ENCODE measurements around the gene ALDH16A1.
"Not testable (repeated sequence)": the region's sequence is repeated elsewhere in the genome, so short reads cannot be mapped to it uniquely, and the experiment has no call there.

The ALDH16A1 gene

GRCh38 chr19:49459388-49459787 lies 6.4 kb downstream of the ALDH16A1 start:
- H3K9me2 ChIP-seq (replicated peaks; ENCODE audit: low read depth, low read length) = no peaks in the 10 kb centered on the region
- H3K9me3 ChIP-seq (ENCODE audit: insufficient read depth, low read depth, low read length) = no peaks in the 10 kb centered on the region
- no peaks in the 10 kb centered on the region for H3K27me3 ChIP-seq (ENCODE audit: insufficient read depth, low read length, poor library complexity, severe bottlenecking)
- no peaks in the 10 kb centered on the region for H4K20me1 ChIP-seq (ENCODE audit: insufficient read depth, low read length, poor library complexity, severe bottlenecking)
- peaks cover 19% of the 10 kb centered on the region for H3K79me2 ChIP-seq (ENCODE audit: insufficient read depth, low read length)
- no peaks in the 10 kb centered on the region for H3F3A ChIP-seq (ENCODE audit: low read depth)
- H2AFZ ChIP-seq (ENCODE audit: low read length) = no peak overlapping the region
- H3K36me3 ChIP-seq (ENCODE audit: insufficient read depth, low read length) = no peaks in the 10 kb centered on the region; the same call in 1 of the 2 replicates
- TF ChIP-seq, protein P1, sequence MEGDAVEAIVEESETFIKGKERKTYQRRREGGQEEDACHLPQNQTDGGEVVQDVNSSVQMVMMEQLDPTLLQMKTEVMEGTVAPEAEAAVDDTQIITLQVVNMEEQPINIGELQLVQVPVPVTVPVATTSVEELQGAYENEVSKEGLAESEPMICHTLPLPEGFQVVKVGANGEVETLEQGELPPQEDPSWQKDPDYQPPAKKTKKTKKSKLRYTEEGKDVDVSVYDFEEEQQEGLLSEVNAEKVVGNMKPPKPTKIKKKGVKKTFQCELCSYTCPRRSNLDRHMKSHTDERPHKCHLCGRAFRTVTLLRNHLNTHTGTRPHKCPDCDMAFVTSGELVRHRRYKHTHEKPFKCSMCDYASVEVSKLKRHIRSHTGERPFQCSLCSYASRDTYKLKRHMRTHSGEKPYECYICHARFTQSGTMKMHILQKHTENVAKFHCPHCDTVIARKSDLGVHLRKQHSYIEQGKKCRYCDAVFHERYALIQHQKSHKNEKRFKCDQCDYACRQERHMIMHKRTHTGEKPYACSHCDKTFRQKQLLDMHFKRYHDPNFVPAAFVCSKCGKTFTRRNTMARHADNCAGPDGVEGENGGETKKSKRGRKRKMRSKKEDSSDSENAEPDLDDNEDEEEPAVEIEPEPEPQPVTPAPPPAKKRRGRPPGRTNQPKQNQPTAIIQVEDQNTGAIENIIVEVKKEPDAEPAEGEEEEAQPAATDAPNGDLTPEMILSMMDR (conservative IDR thresholded peaks at IDR 0.05; ENCODE audit: low read length) = no peak
- TF ChIP-seq EZH2phosphoT487 (IDR thresholded peaks at IDR 0.05; ENCODE audit: borderline replicate concordance) = no peak
- no peak overlapping the region for H3K4me3 ChIP-seq (ENCODE audit: low read length, poor library complexity, severe bottlenecking)
- H3K4me2 ChIP-seq (ENCODE audit: low read depth, low read length, poor library complexity, severe bottlenecking) = no peak overlapping the region
- H3K4me1 ChIP-seq (ENCODE audit: insufficient read depth, low read length, poor library complexity, severe bottlenecking) = peaks cover 13% of the 10 kb centered on the region
- no peak overlapping the region for H3K9ac ChIP-seq (ENCODE audit: low read depth, low read length, poor library complexity, severe bottlenecking)

GRCh38 chr19:49461130-49461529 lies 8.1 kb downstream of the ALDH16A1 start:
- not testable (repeated sequence) for H3K4me2 ChIP-seq (ENCODE audit: low read depth, low read length, poor library complexity, severe bottlenecking); H4K20me1 ChIP-seq (ENCODE audit: insufficient read depth, low read length, poor library complexity, severe bottlenecking); H3K4me3 ChIP-seq (ENCODE audit: low read length, poor library complexity, severe bottlenecking); H3K27me3 ChIP-seq (ENCODE audit: insufficient read depth, low read length, poor library complexity, severe bottlenecking); H3K9me3 ChIP-seq (ENCODE audit: insufficient read depth, low read depth, low read length); H2AFZ ChIP-seq (ENCODE audit: low read length); H3F3A ChIP-seq (ENCODE audit: low read depth); H3K9ac ChIP-seq (ENCODE audit: low read depth, low read length, poor library complexity, severe bottlenecking); H3K36me3 ChIP-seq (ENCODE audit: insufficient read depth, low read length); H3K4me1 ChIP-seq (ENCODE audit: insufficient read depth, low read length, poor library complexity, severe bottlenecking); H3K9me2 ChIP-seq (replicated peaks; ENCODE audit: low read depth, low read length)
- H3K79me2 ChIP-seq (ENCODE audit: insufficient read depth, low read length) = peaks cover 11% of the 10 kb centered on the region; the same call in 1 of the 2 replicates

DNA sequence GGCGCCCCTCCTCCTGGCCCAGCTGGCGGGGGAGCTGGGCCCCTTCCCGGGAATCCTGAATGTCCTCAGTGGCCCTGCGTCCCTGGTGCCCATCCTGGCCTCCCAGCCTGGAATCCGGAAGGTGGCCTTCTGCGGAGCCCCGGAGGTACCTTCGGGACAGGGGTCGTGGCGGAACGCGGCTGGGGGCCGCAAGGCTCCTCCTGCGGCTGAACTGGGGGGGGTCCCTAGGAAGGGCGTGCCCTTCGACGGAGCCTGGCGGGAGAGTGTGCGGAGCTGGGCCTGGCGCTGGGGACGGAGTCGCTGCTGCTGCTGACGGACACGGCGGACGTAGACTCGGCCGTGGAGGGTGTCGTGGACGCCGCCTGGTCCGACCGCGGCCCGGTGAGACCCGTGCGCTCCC lies 8.6 kb downstream of the ALDH16A1 start:
- H2AFZ ChIP-seq (ENCODE audit: low read length) = no peak overlapping the region
- H3K4me2 ChIP-seq (ENCODE audit: low read depth, low read length, poor library complexity, severe bottlenecking) = no peak overlapping the region
- no peaks in the 10 kb centered on the region for H3K27me3 ChIP-seq (ENCODE audit: insufficient read depth, low read length, poor library complexity, severe bottlenecking)
- H3F3A ChIP-seq (ENCODE audit: low read depth) = no peaks in the 10 kb centered on the region
- no peak for TF ChIP-seq EZH2phosphoT487 (IDR thresholded peaks at IDR 0.05; ENCODE audit: borderline replicate concordance)
- TF ChIP-seq, protein P1 (conservative IDR thresholded peaks at IDR 0.05; ENCODE audit: low read length) = no peak
- no peak overlapping the region for H3K4me3 ChIP-seq (ENCODE audit: low read length, poor library complexity, severe bottlenecking)
- H3K9me2 ChIP-seq (replicated peaks; ENCODE audit: low read depth, low read length) = no peaks in the 10 kb centered on the region
- no peak overlapping the region for H3K9ac ChIP-seq (ENCODE audit: low read depth, low read length, poor library complexity, severe bottlenecking)
- no peaks in the 10 kb centered on the region for H4K20me1 ChIP-seq (ENCODE audit: insufficient read depth, low read length, poor library complexity, severe bottlenecking)
- H3K9me3 ChIP-seq (ENCODE audit: insufficient read depth, low read depth, low read length) = no peaks in the 10 kb centered on the region
- no peaks in the 10 kb centered on the region; the same call in 1 of the 2 replicates for H3K36me3 ChIP-seq (ENCODE audit: insufficient read depth, low read length)
- H3K4me1 ChIP-seq (ENCODE audit: insufficient read depth, low read length, poor library complexity, severe bottlenecking) = peaks cover 10% of the 10 kb centered on the region
- peaks cover 11% of the 10 kb centered on the region; the same call in 1 of the 2 replicates for H3K79me2 ChIP-seq (ENCODE audit: insufficient read depth, low read length)

GRCh38 chr19:49462492-49462891 lies 9.5 kb downstream of the ALDH16A1 start:
- no peaks in the 10 kb centered on the region for H3K27me3 ChIP-seq (ENCODE audit: insufficient read depth, low read length, poor library complexity, severe bottlenecking)
- no peaks in the 10 kb centered on the region; the same call in 1 of the 2 replicates for H3K36me3 ChIP-seq (ENCODE audit: insufficient read depth, low read length)
- no peak overlapping the region for H3K4me3 ChIP-seq (ENCODE audit: low read length, poor library complexity, severe bottlenecking)
- H4K20me1 ChIP-seq (ENCODE audit: insufficient read depth, low read length, poor library complexity, severe bottlenecking) = no peaks in the 10 kb centered on the region
- no peak overlapping the region for H3K9ac ChIP-seq (ENCODE audit: low read depth, low read length, poor library complexity, severe bottlenecking)
- H3K9me3 ChIP-seq (ENCODE audit: insufficient read depth, low read depth, low read length) = no peaks in the 10 kb centered on the region
- no peaks in the 10 kb centered on the region for H3F3A ChIP-seq (ENCODE audit: low read depth)
- H3K4me2 ChIP-seq (ENCODE audit: low read depth, low read length, poor library complexity, severe bottlenecking) = no peak overlapping the region
- TF ChIP-seq, protein P1 (conservative IDR thresholded peaks at IDR 0.05; ENCODE audit: low read length) = no peak
- no peak for TF ChIP-seq EZH2phosphoT487 (IDR thresholded peaks at IDR 0.05; ENCODE audit: borderline replicate concordance)
- H2AFZ ChIP-seq (ENCODE audit: low read length) = no peak overlapping the region
- peaks cover 11% of the 10 kb centered on the region; the same call in 1 of the 2 replicates for H3K79me2 ChIP-seq (ENCODE audit: insufficient read depth, low read length)
- H3K9me2 ChIP-seq (replicated peaks; ENCODE audit: low read depth, low read length) = no peaks in the 10 kb centered on the region
- peaks cover 10% of the 10 kb centered on the region for H3K4me1 ChIP-seq (ENCODE audit: insufficient read depth, low read length, poor library complexity, severe bottlenecking)

Measured in Loucy (cell line).